IMR-90 (cell line): Measurements from ENCODE around the gene TBC1D9. TPM values are rescaled to one million over a fixed set of nuclear protein-coding genes. Genes with fewer than 3 reads are reported as not detected.

Source experiments
- ATAC-seq: fragments of 200-7000 bp; cut with Tn5 transposase; 2 replicates; pipeline ENCODE4 v1.9.1; 2020; ENCODE audit warnings: low read depth, mild to moderate bottlenecking, moderate library complexity
- BruUV-seq: library from RNA; stranded (reverse); fragments of 400-500 nt; replicated peaks from 2 replicates; lab custom pipeline; 2021; lab: Mats Ljungman, UMichigan
- CTCF ChIA-PET: fragments of 300-600 bp; formaldehyde crosslinking; extraction: SDS; loops from one replicate; lab custom pipeline; 2021; ENCODE audit warnings: antibody characterized with exemption; lab: Yijun Ruan, JAX
- POLR2A ChIA-PET: fragments of 300-600 bp; sonication (Branson Sonifier 250); formaldehyde crosslinking; loops from one replicate; lab custom pipeline; 2022; ENCODE audit warnings: antibody characterized with exemption; ENCODE audit not compliant: unreplicated experiment; lab: Charles Lee
- DNase-seq: peaks from one replicate; pipeline ENCODE4 v3.0.0; 2013
- H2AFZ ChIP-seq: replicated peaks from 2 replicates; pipeline ENCODE3; 2013; ENCODE audit warnings: low read length, mild to moderate bottlenecking; ENCODE audit not compliant: poor library complexity
- H2AK5ac ChIP-seq: 2 replicates; pipeline ENCODE4 v1.6.1; 2013; ENCODE audit warnings: low read depth, low read length, inconsistent platforms
- H2AK9ac ChIP-seq: replicated peaks from 2 replicates; pipeline ENCODE3; 2013; ENCODE audit warnings: mild to moderate bottlenecking, low read depth, low read length, moderate library complexity; ENCODE audit not compliant: poor library complexity
- H2BK120ac ChIP-seq: 2 replicates; pipeline ENCODE4 v1.6.1; 2013; ENCODE audit warnings: low read depth, low read length, inconsistent platforms
- H2BK15ac ChIP-seq: 3 replicates; pipeline ENCODE4 v1.6.1; 2013; ENCODE audit warnings: low read depth, low read length, inconsistent platforms
- H2BK20ac ChIP-seq: 2 replicates; pipeline ENCODE4 v1.6.1; 2013; ENCODE audit warnings: low read depth, mild to moderate bottlenecking, inconsistent platforms, low read length, moderate library complexity
- H2BK5ac ChIP-seq: 2 replicates; pipeline ENCODE4 v1.6.1; 2013; ENCODE audit warnings: mild to moderate bottlenecking, low read depth, low read length, inconsistent platforms; ENCODE audit not compliant: poor library complexity, severe bottlenecking
- H3K14ac ChIP-seq: replicated peaks from 2 replicates; pipeline ENCODE4 v1.6.1; 2013; ENCODE audit warnings: low read depth, low read length, inconsistent platforms
- H3K18ac ChIP-seq: 2 replicates; pipeline ENCODE4 v1.6.1; 2013; ENCODE audit warnings: low read depth, low read length, control low read depth
- H3K23ac ChIP-seq: 2 replicates; pipeline ENCODE4 v1.6.1; 2013; ENCODE audit warnings: low read depth, low read length, inconsistent platforms
- H3K27ac ChIP-seq: 2 replicates; pipeline ENCODE4 v1.5.1; 2013; ENCODE audit warnings: mild to moderate bottlenecking, control low read depth, low read length; ENCODE audit not compliant: insufficient read depth
- H3K27me3 ChIP-seq: 2 replicates; pipeline ENCODE4 v1.6.1; 2013; ENCODE audit warnings: low read length; ENCODE audit not compliant: control insufficient read depth, insufficient read depth
- H3K36me3 ChIP-seq: 2 replicates; pipeline ENCODE4 v1.6.1; 2013; ENCODE audit warnings: low read length, mixed read lengths; ENCODE audit not compliant: control insufficient read depth, insufficient read depth
- H3K4ac ChIP-seq: 2 replicates; pipeline ENCODE4 v1.6.1; 2013; ENCODE audit warnings: low read depth, low read length, inconsistent platforms
- H3K4me1 ChIP-seq: 2 replicates; pipeline ENCODE4 v1.6.1; 2013; ENCODE audit warnings: low read length, mixed read lengths; ENCODE audit not compliant: control insufficient read depth, insufficient read depth
- H3K4me2 ChIP-seq: 2 replicates; pipeline ENCODE4 v1.6.1; 2013; ENCODE audit warnings: low read depth, mild to moderate bottlenecking, control low read depth, low read length, moderate library complexity
- H3K4me3 ChIP-seq: 2 replicates; pipeline ENCODE4 v1.5.1; 2013; ENCODE audit warnings: low read depth, mild to moderate bottlenecking, control low read depth, low read length, moderate library complexity; ENCODE audit not compliant: insufficient read depth
- H3K56ac ChIP-seq: 2 replicates; pipeline ENCODE4 v1.6.1; 2013; ENCODE audit warnings: low read length, inconsistent platforms; ENCODE audit not compliant: insufficient read depth; ENCODE audit errors: extremely low read depth
- H3K79me1 ChIP-seq, 2 experiments: 2 replicates each; pipeline ENCODE4 v1.6.1; 2013; ENCODE audit warnings: low read length in 2 of 2, inconsistent platforms in 1 of 2, low read depth in 1 of 2
- H3K9ac ChIP-seq: 2 replicates; pipeline ENCODE4 v1.6.1; 2013; ENCODE audit warnings: low read depth, low read length, control low read depth
- H3K9me1 ChIP-seq: 2 replicates; pipeline ENCODE4 v1.6.1; 2013; ENCODE audit warnings: low read length, inconsistent platforms; ENCODE audit not compliant: insufficient read depth
- H3K9me3 ChIP-seq: 2 replicates; pipeline ENCODE4 v1.6.1; 2013; ENCODE audit warnings: low read length; ENCODE audit not compliant: control insufficient read depth, insufficient read depth
- H4K20me1 ChIP-seq: 2 replicates; pipeline ENCODE4 v1.6.1; 2013; ENCODE audit warnings: low read length, inconsistent platforms; ENCODE audit not compliant: insufficient read depth
- H4K5ac ChIP-seq: 2 replicates; pipeline ENCODE4 v1.6.1; 2013; ENCODE audit warnings: mild to moderate bottlenecking, low read depth, low read length, control low read depth
- H4K8ac ChIP-seq, 2 experiments: 2 replicates each; pipeline ENCODE4 v1.6.1; 2013; ENCODE audit warnings: low read depth in 2 of 2, low read length in 2 of 2, control low read depth in 1 of 2, inconsistent platforms in 1 of 2
- H4K91ac ChIP-seq: 2 replicates; pipeline ENCODE4 v1.6.1; 2013; ENCODE audit warnings: low read depth, low read length, inconsistent platforms; ENCODE audit not compliant: insufficient read depth
- MXI1 ChIP-seq: IDR thresholded peaks from 2 replicates; pipeline ENCODE4 v1.6.1; 2012; ENCODE audit warnings: low read depth, mild to moderate bottlenecking, low read length, moderate library complexity, borderline replicate concordance
- POLR2A ChIP-seq: IDR thresholded peaks from 2 replicates; pipeline ENCODE4 v1.6.1; 2012; ENCODE audit warnings: mild to moderate bottlenecking, low read depth, low read length
- SMC3 ChIP-seq: fragments of 150-350 bp; IDR thresholded peaks from 2 replicates; pipeline ENCODE4 v1.6.1; 2016; ENCODE audit warnings: low read depth, mild to moderate bottlenecking, antibody characterized with exemption, low read length, moderate library complexity
- WGBS, 2 experiments: methylation state at CpG; one replicate each; pipeline versions ENCODE4 v1.1.5 to v1.1.7; 2013; ENCODE audit warnings: missing lambda C conversion rate in 2 of 2; ENCODE audit not compliant: insufficient read length in 1 of 2; ENCODE audit errors: extremely low coverage in 2 of 2; 5-methylcytosine and 5-hydroxymethylcytosine counted together
- dilution Hi-C: fragments of 300-500 bp; cut with HindIII; formaldehyde crosslinking; loops from one replicate; pipeline ENCODE4 v1.14.3; 2018; ENCODE audit warnings: low sequenced_read_pairs; ENCODE audit not compliant: unreplicated experiment
- in situ Hi-C: fragments of 300-500 bp; cut with MboI; formaldehyde crosslinking; loops from 3 replicates; pipeline ENCODE4 v1.14.3; 2019; ENCODE audit warnings: low sequenced_read_pairs, inconsistent platforms, mixed read lengths
- intact Hi-C: fragments of 100-400 bp; cut with micrococcal nuclease; formaldehyde crosslinking; loops from 2 replicates; pipeline ENCODE4 v1.10.0; 2022
- microRNA-seq, 2 experiments: library from miRNA; stranded (forward) in 1 of 2; unstranded in 1 of 2; fragments of 10-50 nt in 1 of 2; fragments of <30 nt in 1 of 2; gene quantifications in 1 of 2; microRNA quantifications in 1 of 2; one replicate each; pipeline versions ENCODE3 to v1.1.0; 2013 to 2020; ENCODE audit not compliant: insufficient read depth in 1 of 2, insufficient read length in 1 of 2, unreplicated experiment in 1 of 2
- polyA plus RNA-seq, 3 experiments: library from polyadenylated mRNA; depleted of rRNA; stranded (reverse); fragments of >200 nt; gene quantifications; 2 replicates each; pipeline ENCODE4 v1.2.3, GENCODE V29; 2012; ENCODE audit warnings: low replicate concordance in 1 of 3
- small RNA-seq, 5 experiments: library from RNA; depleted of rRNA; stranded (forward); fragments of <200 nt; gene quantifications; one replicate each; pipeline ENCODE3, GENCODE V24; 2012
- total RNA-seq: library from RNA; depleted of rRNA; stranded (reverse); fragments of >200 nt; gene quantifications from 2 replicates; pipeline ENCODE4 v1.2.3, GENCODE V29; 2012; rRNA removed
- TF ChIP-seq, protein P1 (sequence below): fragments of 150-350 bp; IDR thresholded peaks from 2 replicates; pipeline ENCODE4 v1.6.1; 2016; ENCODE audit warnings: low read depth, mild to moderate bottlenecking, low read length, moderate library complexity, borderline replicate concordance

The TBC1D9 gene
- total and polyA plus RNA-seq, 2 of the 4 experiments (the other 2 are of a cell fraction), result 11.7 to 15.2 TPM

- BruUV-seq, result no TSS peak
- no peak overlapping the region for H3K14ac ChIP-seq
- no peaks in the 10 kb centered on the region for H4K20me1 ChIP-seq
- ChIA-PET CTCF (interaction anchor here (0.6 kb wide), 1 partner anchor 567 kb away, joined by 8 read pairs; no protein-coding TSS in a partner anchor), POLR2A (no interaction called here)
- WGBS, 2 experiments, result no CpG with 5 or more reads among the region's 2 CpGs
- no peaks in the 10 kb centered on the region for H3K4me1 ChIP-seq
- no peak overlapping the region for H4K5ac ChIP-seq
- no peak for TF ChIP-seq SMC3
- TF ChIP-seq, protein P1, sequence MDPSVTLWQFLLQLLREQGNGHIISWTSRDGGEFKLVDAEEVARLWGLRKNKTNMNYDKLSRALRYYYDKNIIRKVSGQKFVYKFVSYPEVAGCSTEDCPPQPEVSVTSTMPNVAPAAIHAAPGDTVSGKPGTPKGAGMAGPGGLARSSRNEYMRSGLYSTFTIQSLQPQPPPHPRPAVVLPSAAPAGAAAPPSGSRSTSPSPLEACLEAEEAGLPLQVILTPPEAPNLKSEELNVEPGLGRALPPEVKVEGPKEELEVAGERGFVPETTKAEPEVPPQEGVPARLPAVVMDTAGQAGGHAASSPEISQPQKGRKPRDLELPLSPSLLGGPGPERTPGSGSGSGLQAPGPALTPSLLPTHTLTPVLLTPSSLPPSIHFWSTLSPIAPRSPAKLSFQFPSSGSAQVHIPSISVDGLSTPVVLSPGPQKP, result no peak
- no peak for TF ChIP-seq MXI1
- TF ChIP-seq POLR2A, result no peak
- no peak overlapping the region for H3K4me2 ChIP-seq
- in situ Hi-C loops, result no loop called here
- H3K9me1 ChIP-seq, result no peaks in the 10 kb centered on the region
- H2BK5ac ChIP-seq, result no peak overlapping the region
- no peak overlapping the region for H4K8ac ChIP-seq
- dilution Hi-C loops, result no loop called here
- no peaks in the 10 kb centered on the region for H3K36me3 ChIP-seq
- H3K27ac ChIP-seq, result no peak overlapping the region
- H3K4me3 ChIP-seq, result no peak overlapping the region
- no peak overlapping the region for H3K23ac ChIP-seq
- no peak overlapping the region for H2BK120ac ChIP-seq
- H2AFZ ChIP-seq, result no peak overlapping the region
- no peak overlapping the region for H2AK9ac ChIP-seq
- no peak overlapping the region for H2BK15ac ChIP-seq
- peaks cover 67% of the 10 kb centered on the region for H3K27me3 ChIP-seq
- no peak overlapping the region for H4K91ac ChIP-seq
- H3K4ac ChIP-seq, result no peak overlapping the region
- no peak overlapping the region for H2AK5ac ChIP-seq
- H3K9ac ChIP-seq, result no peak overlapping the region
- no peak overlapping the region for H3K56ac ChIP-seq
- no peaks in the 10 kb centered on the region for H3K79me1 ChIP-seq
- peaks cover 17% of the 10 kb centered on the region for H3K9me3 ChIP-seq
- no peak overlapping the region for H3K18ac ChIP-seq
- ATAC-seq (no peak), DNase-seq (no peak)
- no peak overlapping the region for H2BK20ac ChIP-seq
- intact Hi-C loops, result no loop called here
These were observed 184.6 kb downstream of the TBC1D9 start for GRCh38 chr4:140571620-140572019.

Small RNA genes lying within 50 kb of the gene (microRNA-seq; reads per million reads assigned to microRNA genes)
- gene AC108019.1 (ENCODE audit: insufficient read depth, insufficient read length) (not detected), gene RF00019 (ENCODE audit: insufficient read depth, insufficient read length) (not detected), gene RN7SL152P (ENCODE audit: insufficient read depth, insufficient read length) (not detected), gene RNY1P14 (ENCODE audit: insufficient read depth, insufficient read length) (not detected)

Small RNA genes lying within 50 kb of the gene (small RNA-seq; reads per million reads assigned to genes)
- 0 reads per million in 5 experiments for gene AC108019.1
- 0 reads per million in 5 experiments for gene RF00019
- 0 reads per million in 5 experiments for gene RN7SL152P
- 0 reads per million in 5 experiments for gene RNY1P14

Other genes starting within 250 kb of the TBC1D9 start
- gene ELMOD2, start 232.2 kb downstream of the TBC1D9 start, total RNA-seq, result 10.6 and 30.0 TPM in 2 replicates
- gene ELMOD2, start 232.2 kb downstream of the TBC1D9 start, polyA plus RNA-seq (2012; rRNA removed), result 5.1 and 7.3 TPM in 2 replicates
- gene UCP1, start 187.4 kb downstream of the TBC1D9 start, total RNA-seq, result not detected in 2 replicates
- not detected in 2 replicates for gene UCP1, start 187.4 kb downstream of the TBC1D9 start, polyA plus RNA-seq (2012; rRNA removed)